ENCODE data around the gene SLC46A2.

GRCh38 chr9:112844771-112845542, 45.7 kb downstream of the SLC46A2 start:
- no peak for TF ChIP-seq CHD1 (IDR thresholded peaks at IDR 0.05; ENCODE audit: low read depth, low read length)
- TF ChIP-seq TAF1 (IDR thresholded peaks at IDR 0.05; ENCODE audit: low read depth, low read length) = no peak
- no peak for TF ChIP-seq PHF8 (conservative IDR thresholded peaks at IDR 0.05; ENCODE audit: low read depth, low read length)
- TF ChIP-seq JUN (IDR thresholded peaks at IDR 0.05; ENCODE audit: low read depth, low read length) = no peak
- TF ChIP-seq POLR2AphosphoS5 (IDR thresholded peaks at IDR 0.05; ENCODE audit: low read depth, low read length) = no peak
- TF ChIP-seq, protein P1, sequence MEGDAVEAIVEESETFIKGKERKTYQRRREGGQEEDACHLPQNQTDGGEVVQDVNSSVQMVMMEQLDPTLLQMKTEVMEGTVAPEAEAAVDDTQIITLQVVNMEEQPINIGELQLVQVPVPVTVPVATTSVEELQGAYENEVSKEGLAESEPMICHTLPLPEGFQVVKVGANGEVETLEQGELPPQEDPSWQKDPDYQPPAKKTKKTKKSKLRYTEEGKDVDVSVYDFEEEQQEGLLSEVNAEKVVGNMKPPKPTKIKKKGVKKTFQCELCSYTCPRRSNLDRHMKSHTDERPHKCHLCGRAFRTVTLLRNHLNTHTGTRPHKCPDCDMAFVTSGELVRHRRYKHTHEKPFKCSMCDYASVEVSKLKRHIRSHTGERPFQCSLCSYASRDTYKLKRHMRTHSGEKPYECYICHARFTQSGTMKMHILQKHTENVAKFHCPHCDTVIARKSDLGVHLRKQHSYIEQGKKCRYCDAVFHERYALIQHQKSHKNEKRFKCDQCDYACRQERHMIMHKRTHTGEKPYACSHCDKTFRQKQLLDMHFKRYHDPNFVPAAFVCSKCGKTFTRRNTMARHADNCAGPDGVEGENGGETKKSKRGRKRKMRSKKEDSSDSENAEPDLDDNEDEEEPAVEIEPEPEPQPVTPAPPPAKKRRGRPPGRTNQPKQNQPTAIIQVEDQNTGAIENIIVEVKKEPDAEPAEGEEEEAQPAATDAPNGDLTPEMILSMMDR (IDR thresholded peaks at IDR 0.05; ENCODE audit: control extremely low read depth in 1 of 3, insufficient read depth in 1 of 3, low read depth in 1 of 3, low read length in 3 of 3) = peak; percentile 85 to 92 (median 91)
- TF ChIP-seq TEAD4 (IDR thresholded peaks at IDR 0.05; ENCODE audit: low read depth, low read length) = 0 out of 2 replicates have a peak, but pooled peaks have one; percentile 3
- no peak for TF ChIP-seq MAFK (IDR thresholded peaks at IDR 0.05; ENCODE audit: low read depth, low read length)
- no peak for TF ChIP-seq POLR2A (IDR thresholded peaks at IDR 0.05; ENCODE audit: control extremely low read depth in 1 of 2, low read depth in 2 of 2, low read length in 2 of 2)
- TF ChIP-seq CREB1 (IDR thresholded peaks at IDR 0.05) = no peak
